MCF 10A (cell line): ENCODE data around the gene SLC2A4. TPM values are rescaled to one million over a fixed set of nuclear protein-coding genes. Genes with fewer than 3 reads are reported as not detected.

Experiments
- BruUV-seq: library from RNA; stranded (reverse); fragments of 400-500 nt; replicated peaks from 2 replicates; lab custom pipeline; 2021; lab: Mats Ljungman, UMichigan
- CTCF ChIA-PET: fragments of 300-600 bp; sonication (Branson Sonifier 250); formaldehyde crosslinking; extraction: SDS; loops from one replicate; lab custom pipeline; 2021; ENCODE audit warnings: antibody characterized with exemption, inconsistent platforms; lab: Yijun Ruan, JAX
- POLR2A ChIA-PET: fragments of 300-600, 350-650 bp; sonication (Branson Sonifier 250); formaldehyde crosslinking; extraction: SDS; loops from one replicate; lab custom pipeline; 2020; ENCODE audit warnings: antibody characterized with exemption, inconsistent platforms; lab: Yijun Ruan, JAX
- DNase-seq: peaks from one replicate; pipeline ENCODE4 v3.0.0-alpha.2; 2018; ENCODE audit not compliant: unreplicated experiment
- H3K27ac Mint-ChIP-seq: one replicate; pipeline ENCODE4 v1.8.0; 2022; ENCODE audit warnings: mild to moderate bottlenecking, low read depth, mixed read lengths; ENCODE audit not compliant: unreplicated experiment
- H3K27me3 Mint-ChIP-seq: one replicate; pipeline ENCODE4 v1.8.0; 2022; ENCODE audit warnings: mixed read lengths; ENCODE audit not compliant: insufficient read depth, unreplicated experiment
- H3K36me3 Mint-ChIP-seq: one replicate; pipeline ENCODE4 v1.8.0; 2022; ENCODE audit warnings: mild to moderate bottlenecking, moderate library complexity, mixed read lengths; ENCODE audit not compliant: insufficient read depth, unreplicated experiment
- H3K4me1 Mint-ChIP-seq: one replicate; pipeline ENCODE4 v1.8.0; 2022; ENCODE audit warnings: mixed read lengths; ENCODE audit not compliant: insufficient read depth, unreplicated experiment
- H3K4me3 Mint-ChIP-seq: one replicate; pipeline ENCODE4 v1.8.0; 2022; ENCODE audit warnings: mild to moderate bottlenecking, moderate library complexity, mixed read lengths; ENCODE audit not compliant: unreplicated experiment
- H3K9me3 Mint-ChIP-seq: one replicate; pipeline ENCODE4 v1.8.0; 2022; ENCODE audit warnings: mixed read lengths; ENCODE audit not compliant: unreplicated experiment
- intact Hi-C: fragments of 100-400 bp; cut with micrococcal nuclease; formaldehyde crosslinking; loops from 2 replicates; pipeline ENCODE4 v1.14.1; 2022
- total RNA-seq: library from RNA; stranded (reverse); gene quantifications from 2 replicates; pipeline ENCODE4 v1.2.3, GENCODE V29; 2022
- TF ChIP-seq, protein P1 (sequence below): fragments of 200-600 bp; IDR thresholded peaks from one replicate; pipeline ENCODE4 v1.8.0; 2022; ENCODE audit warnings: antibody characterized with exemption, mild to moderate bottlenecking; ENCODE audit not compliant: unreplicated experiment

Gene SLC2A4
- total RNA-seq, 1 experiment from 2014 or later, result not detected

DNA sequence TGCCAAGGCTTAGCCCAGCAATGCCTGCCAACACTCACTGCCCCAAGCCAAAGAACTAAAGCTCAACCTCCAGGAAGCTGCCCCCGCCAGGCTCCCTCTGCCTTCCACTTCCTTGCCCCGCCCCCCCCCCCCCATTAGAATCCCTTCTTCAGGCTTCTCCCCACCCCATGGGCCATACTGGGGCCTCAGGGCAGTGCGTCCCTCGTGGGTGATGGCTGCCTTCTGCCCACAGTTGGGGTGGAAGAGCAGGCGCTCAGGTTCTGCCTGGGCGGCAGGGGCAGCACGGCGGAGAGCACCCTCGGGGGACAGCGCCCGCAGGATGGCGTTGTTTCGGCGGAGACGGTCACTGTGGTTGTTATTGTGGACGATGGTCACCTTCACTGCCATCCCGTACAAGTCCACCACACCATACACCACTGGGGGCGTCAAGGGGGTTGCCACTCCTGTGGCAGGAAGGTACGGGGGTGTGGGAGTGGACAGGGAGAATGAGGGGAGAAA, 43.6 kb downstream of the SLC2A4 start:
- Mint-ChIP-seq H3K27me3 (no peaks in the 10 kb centered on the region), H3K27ac (no peak overlapping the region), H3K9me3 (no peaks in the 10 kb centered on the region), H3K36me3 (peaks cover 59% of the 10 kb centered on the region), H3K4me1 (peaks cover 15% of the 10 kb centered on the region), H3K4me3 (no peak overlapping the region)
- ChIA-PET CTCF (interaction anchor here (0.6 to 1.6 kb wide), 6 partner anchors 11 to 266 kb away, joined by 3 to 5 read pairs (median 3); no protein-coding TSS in a partner anchor), POLR2A (interaction anchor here (2.5 kb wide), 1 partner anchor 10 kb away, joined by 8 read pairs; the partner anchor contains the start of gene GPS2)
- TF ChIP-seq, protein P1, sequence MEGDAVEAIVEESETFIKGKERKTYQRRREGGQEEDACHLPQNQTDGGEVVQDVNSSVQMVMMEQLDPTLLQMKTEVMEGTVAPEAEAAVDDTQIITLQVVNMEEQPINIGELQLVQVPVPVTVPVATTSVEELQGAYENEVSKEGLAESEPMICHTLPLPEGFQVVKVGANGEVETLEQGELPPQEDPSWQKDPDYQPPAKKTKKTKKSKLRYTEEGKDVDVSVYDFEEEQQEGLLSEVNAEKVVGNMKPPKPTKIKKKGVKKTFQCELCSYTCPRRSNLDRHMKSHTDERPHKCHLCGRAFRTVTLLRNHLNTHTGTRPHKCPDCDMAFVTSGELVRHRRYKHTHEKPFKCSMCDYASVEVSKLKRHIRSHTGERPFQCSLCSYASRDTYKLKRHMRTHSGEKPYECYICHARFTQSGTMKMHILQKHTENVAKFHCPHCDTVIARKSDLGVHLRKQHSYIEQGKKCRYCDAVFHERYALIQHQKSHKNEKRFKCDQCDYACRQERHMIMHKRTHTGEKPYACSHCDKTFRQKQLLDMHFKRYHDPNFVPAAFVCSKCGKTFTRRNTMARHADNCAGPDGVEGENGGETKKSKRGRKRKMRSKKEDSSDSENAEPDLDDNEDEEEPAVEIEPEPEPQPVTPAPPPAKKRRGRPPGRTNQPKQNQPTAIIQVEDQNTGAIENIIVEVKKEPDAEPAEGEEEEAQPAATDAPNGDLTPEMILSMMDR, result no peak
- DNase-seq, result no peak
- no TSS peak for BruUV-seq
- intact Hi-C loops, result no loop called here

DNA sequence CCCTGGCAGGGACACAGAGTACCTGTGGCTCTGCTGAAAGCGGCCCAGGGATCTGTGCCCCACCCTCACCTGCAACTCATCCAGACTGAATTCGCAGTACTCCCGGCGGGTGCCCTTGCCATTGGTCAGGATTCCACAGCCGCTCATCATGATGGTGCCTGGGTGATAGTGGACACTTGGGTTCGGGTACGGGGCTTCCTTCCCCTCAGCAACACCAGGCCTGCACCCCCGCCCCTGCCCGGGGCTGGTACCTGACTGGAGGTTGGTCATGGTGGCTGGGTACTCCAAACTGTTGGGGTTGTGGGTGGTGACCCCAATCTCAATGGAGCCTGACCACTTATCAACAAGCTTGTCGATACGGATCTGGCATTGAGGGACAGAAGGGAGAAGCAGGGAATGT, 44.7 kb downstream of the SLC2A4 start:
- TF ChIP-seq, protein P1, result no peak

DNA sequence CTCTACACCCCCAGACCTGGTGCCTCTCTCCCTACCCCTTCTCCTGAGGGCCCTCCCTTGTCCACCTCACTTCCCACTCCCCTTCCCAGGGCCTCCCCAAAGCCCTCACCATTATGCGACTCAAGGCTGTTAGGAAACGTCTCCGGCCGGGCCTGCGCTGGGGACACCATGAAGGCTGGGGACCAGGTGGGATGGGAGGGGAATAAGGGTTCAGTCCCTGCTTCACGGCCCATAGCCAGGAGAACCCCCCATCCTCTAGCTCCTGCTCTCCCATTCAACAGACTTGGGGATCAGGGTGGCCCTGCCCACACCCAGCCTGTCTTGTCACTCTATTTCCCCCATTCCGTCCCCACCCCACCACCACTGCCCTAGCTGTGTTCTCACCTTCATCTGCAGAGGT, 45.5 kb downstream of the SLC2A4 start:
- ChIA-PET CTCF (interaction anchor here (0.6 to 1.5 kb wide), 3 partner anchors 10 to 234 kb away, joined by 3 to 4 read pairs (median 4); partner anchors contain the start of gene SENP3), POLR2A (interaction anchor here (0.9 to 1.2 kb wide), 3 partner anchors 11 to 77 kb away, joined by 3 read pairs; partner anchors contain the start of gene TMEM256)
- DNase-seq, result no peak
- peaks cover 15% of the 10 kb centered on the region for H3K4me1 Mint-ChIP-seq
- H3K9me3 Mint-ChIP-seq, result no peaks in the 10 kb centered on the region
- intact Hi-C loops, result no loop called here
- H3K27ac Mint-ChIP-seq, result no peak overlapping the region
- no TSS peak for BruUV-seq
- TF ChIP-seq, protein P1, result no peak
- H3K27me3 Mint-ChIP-seq, result no peaks in the 10 kb centered on the region
- H3K36me3 Mint-ChIP-seq, result peaks cover 40% of the 10 kb centered on the region
- H3K4me3 Mint-ChIP-seq, result no peak overlapping the region

More for the DNA sequence above, 44.7 kb downstream of the SLC2A4 start:
- H3K36me3 Mint-ChIP-seq, result peaks cover 48% of the 10 kb centered on the region
- POLR2A ChIA-PET, result interaction anchor here (1.1 to 2.5 kb wide), 2 partner anchors 11 to 12 kb away, joined by 3 to 8 read pairs; partner anchors contain the start of gene GPS2
- peaks cover 15% of the 10 kb centered on the region for H3K4me1 Mint-ChIP-seq
- intact Hi-C loops, result no loop called here
- no peaks in the 10 kb centered on the region for H3K27me3 Mint-ChIP-seq
- H3K27ac Mint-ChIP-seq, result no peak overlapping the region
- no peak overlapping the region for H3K4me3 Mint-ChIP-seq
- CTCF ChIA-PET, result interaction anchor here (0.7 to 1.5 kb wide), 3 partner anchors 30 to 235 kb away, joined by 3 to 4 read pairs (median 4); partner anchors contain the start of gene SENP3
- DNase-seq, result no peak
- no TSS peak for BruUV-seq
- no peaks in the 10 kb centered on the region for H3K9me3 Mint-ChIP-seq

DNA sequence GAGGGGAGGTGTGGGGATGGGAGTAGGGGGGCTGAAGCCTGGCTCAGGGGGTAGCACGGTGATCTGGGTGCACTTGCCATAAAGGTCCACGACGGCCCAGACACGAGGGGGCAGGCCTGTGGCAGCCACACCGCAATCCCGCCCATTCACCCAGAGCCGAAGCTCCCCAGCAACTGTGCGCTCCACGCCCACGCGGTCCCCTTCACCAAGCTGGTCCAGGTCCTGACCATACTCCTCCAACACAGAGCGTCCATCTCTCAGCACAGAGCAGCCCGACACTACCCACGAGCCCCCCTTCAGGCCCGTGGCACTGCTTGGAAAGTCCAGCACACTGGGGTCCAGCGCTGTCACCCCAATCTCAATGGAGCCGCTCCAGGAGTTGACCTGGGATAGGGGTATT, 46.0 kb downstream of the SLC2A4 start:
- Mint-ChIP-seq H3K27me3 (no peaks in the 10 kb centered on the region), H3K27ac (peak overlapping the region; percentile 96), H3K4me1 (peaks cover 15% of the 10 kb centered on the region), H3K36me3 (peaks cover 39% of the 10 kb centered on the region), H3K4me3 (no peak overlapping the region), H3K9me3 (no peaks in the 10 kb centered on the region)
- ChIA-PET POLR2A (interaction anchor here (0.9 to 1.2 kb wide), 2 partner anchors 34 to 77 kb away, joined by 3 read pairs; partner anchors contain the start of gene TMEM256), CTCF (interaction anchor here (0.6 kb wide), 1 partner anchor 10 kb away, joined by 3 read pairs; no protein-coding TSS in a partner anchor)
- TF ChIP-seq, protein P1, result no peak
- intact Hi-C loops, result no loop called here
- BruUV-seq, result no TSS peak
- DNase-seq, result no peak
